Ovary (tissue), 9 donors: Measurements from ENCODE around the gene SHISA9. TPM values are rescaled to one million over a fixed set of nuclear protein-coding genes. Genes with fewer than 3 reads are reported as not detected.

ENCODE experiments used
- DNase-seq, 5 donors: peaks; one replicate each; pipeline ENCODE4 v3.0.0-alpha.2; 2019 to 2020
- H3K27ac ChIP-seq, 2 donors: fragments of 200-600 bp; one replicate each; pipeline versions ENCODE4 v1.5.1 to v1.8.0; 2019 to 2022
- H3K27me3 ChIP-seq: fragments of 200-600 bp; one replicate; pipeline ENCODE4 v1.8.0; 2022
- H3K36me3 ChIP-seq: fragments of 200-600 bp; sonication (generic); one replicate; pipeline ENCODE4 v1.5.1; 2019
- H3K4me1 ChIP-seq: one replicate; pipeline ENCODE4 v1.8.1; 2013; ENCODE audit warnings: mild to moderate bottlenecking, moderate library complexity; ENCODE audit not compliant: insufficient read depth
- H3K4me3 ChIP-seq: fragments of 200-600 bp; sonication (generic); one replicate; pipeline ENCODE4 v1.5.1; 2017
- H3K9me3 ChIP-seq, 2 donors: fragments of 200-600 bp in 1 of 2; sonication (generic) in 1 of 2; one replicate each; pipeline versions ENCODE4 v1.5.1 to v1.8.1; 2013 to 2019; ENCODE audit warnings: mild to moderate bottlenecking in 1 of 2, moderate library complexity in 1 of 2
- CTCF ChIP-seq, 3 donors: fragments of 450-650 bp in 2 of 3; fragments of 200-600 bp in 1 of 3; IDR thresholded peaks; one replicate each; pipeline versions ENCODE4 v1.5.1 to v1.8.0; 2016 to 2022; ENCODE audit warnings: antibody characterized with exemption in 3 of 3, mild to moderate bottlenecking in 1 of 3
- EP300 ChIP-seq: sonication (generic); formaldehyde crosslinking; IDR thresholded peaks from one replicate; pipeline ENCODE4 v1.6.1; 2017; ENCODE audit warnings: antibody characterized with exemption
- POLR2A ChIP-seq: fragments of 450-650 bp; IDR thresholded peaks from one replicate; pipeline ENCODE4 v1.6.1; 2017; ENCODE audit warnings: antibody characterized with exemption, mild to moderate bottlenecking, moderate library complexity
- WGBS, 3 donors: extraction: QIAGEN DNeasy Blood & Tissue Kit in 1 of 3; methylation state at CpG; one replicate each; pipeline versions ENCODE4 v1.1.5 to v1.1.7; 2013 to 2017; 5-methylcytosine and 5-hydroxymethylcytosine counted together
- intact Hi-C, 4 donors: fragments of 100-400 bp; cut with DNase I; formaldehyde crosslinking; loops; one replicate each; pipeline versions ENCODE4 v1.11.0 to v1.15.1; 2022 to 2023
- polyA plus RNA-seq, 2 donors: library from polyadenylated mRNA; stranded (reverse); fragments of 200-250 nt in 1 of 2; fragments of 350-450 nt in 1 of 2; fragmentation: Illumina TruSeq in 1 of 2; extraction: RNeasy Lipid Tissue Mini Kit (QIAGEN cat#74804) in 1 of 2; gene quantifications; one replicate each; pipeline ENCODE4 v1.2.3, GENCODE V29; 2013 to 2014
- total RNA-seq, 7 donors: library from RNA; depleted of rRNA in 2 of 7; stranded (reverse); fragments of >200 nt in 2 of 7; fragmentation: NEBNext Ultra II Directional in 3 of 7; extraction: Animal tissue kit (Norgen Biotek cat#: 25700) in 3 of 7; gene quantifications; one replicate each; pipeline versions ENCODE4 v1.1.0 to v1.2.4, GENCODE V29; 2016 to 2023
- donor health status: DM: no; HTN: no; CAD: no; lungs with moderate emphysema.
- donor health status: DM: no; HTN: no; CAD: no.
- donor health status: Bipolar disorder and iron deficiency.
- donor health status: DM: yes; HTN: yes; CAD: no.
- donor health status: DM: no; HTN: no; CAD: no.
- donor health status: DM: yes; HTN: yes; CAD: no.

SHISA9 gene
- total and polyA plus RNA-seq, 9 donors, result 0.03 to 0.47 (median 0.12) TPM; not detected in 3

DNA sequence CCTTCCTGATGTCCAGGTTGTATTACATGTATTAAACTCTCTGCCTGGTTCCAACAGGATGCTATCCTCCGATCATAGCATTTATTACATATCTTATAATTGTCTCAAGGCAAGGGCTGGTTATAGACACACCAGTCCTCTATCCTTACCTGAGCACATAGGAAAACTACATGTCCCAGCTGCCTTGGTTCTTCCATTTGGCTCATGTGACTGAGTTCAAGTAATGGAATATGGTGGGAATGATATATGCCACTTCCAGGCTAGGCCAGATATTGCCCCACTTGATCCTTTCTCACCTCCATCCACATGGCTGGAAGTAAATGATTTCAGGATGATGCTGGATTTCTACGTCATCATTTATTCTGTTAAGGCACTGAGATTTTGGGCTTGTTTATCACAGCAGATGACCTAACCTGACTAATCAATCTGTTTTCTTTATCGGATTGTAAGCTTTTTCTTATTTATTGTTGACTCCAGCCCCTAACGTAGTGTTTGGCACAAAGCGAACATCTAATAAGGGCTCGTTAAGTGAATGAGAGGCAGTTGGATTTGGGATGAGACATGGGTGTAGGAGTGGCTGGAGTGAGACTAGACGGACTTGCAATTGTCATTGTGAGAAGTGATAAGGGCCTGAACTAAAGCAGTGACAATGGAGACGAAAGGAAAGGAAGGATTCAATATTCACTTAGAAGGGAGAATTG is 8.2 kb upstream of the SHISA9 start:
- H3K27me3 ChIP-seq, result no peaks in the 10 kb centered on the region
- no peaks in the 10 kb centered on the region for H3K36me3 ChIP-seq
- intact Hi-C loops, result no loop called here
- TF ChIP-seq POLR2A, result no peak
- TF ChIP-seq EP300, result no peak
- TF ChIP-seq CTCF (IDR thresholded peaks at IDR 0.05), result no peak
- H3K4me1 ChIP-seq, result no peaks in the 10 kb centered on the region
- 51 to 78% (median 67%) methylated on average over 8 of the region's 8 CpGs for WGBS, 3 donors
- no peak overlapping the region for H3K27ac ChIP-seq
- H3K9me3 ChIP-seq, result no peaks in the 10 kb centered on the region
- H3K4me3 ChIP-seq, result no peak overlapping the region
- no peak for DNase-seq

- Histone ChIP-seq H3K27me3 (no peaks in the 10 kb centered on the region), H3K9me3 (no peaks in the 10 kb centered on the region), H3K27ac (no peak overlapping the region), H3K4me3 (no peak overlapping the region), H3K4me1 (peaks cover under 1% of the 10 kb centered on the region), H3K36me3 (no peaks in the 10 kb centered on the region)
- WGBS, 3 donors, result 35 to 47% (median 41%) methylated on average over 4 of the region's 4 CpGs
- TF ChIP-seq POLR2A (no peak), CTCF (IDR thresholded peaks at IDR 0.05) (no peak), EP300 (no peak)
- intact Hi-C loops, result no loop called here
- no peak for DNase-seq
Observed at GRCh38 chr16:12896562-12896961, 4.8 kb upstream of the SHISA9 start.

DNA sequence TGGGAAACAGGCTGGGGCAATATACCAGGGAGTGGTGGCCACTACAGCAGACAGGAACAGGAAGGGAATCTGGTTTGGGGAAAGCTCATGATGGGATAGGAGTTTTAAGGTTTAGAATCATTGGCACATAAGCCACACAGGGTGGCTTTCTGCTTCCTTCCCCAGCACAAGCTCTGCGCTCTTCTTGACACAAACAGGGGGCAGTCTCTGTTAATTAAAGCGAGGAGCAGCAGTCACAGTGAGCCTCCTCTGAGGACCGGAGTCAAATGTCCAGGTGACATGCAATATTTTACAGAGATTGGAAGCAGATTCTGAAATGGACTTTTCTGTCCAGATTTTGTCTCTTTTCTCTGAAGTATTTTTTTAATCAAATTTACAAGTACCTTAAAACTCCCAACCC is 2.8 kb upstream of the SHISA9 start:
- H3K4me1 ChIP-seq, result peaks cover 1% of the 10 kb centered on the region
- intact Hi-C loops, result no loop called here
- WGBS, 3 donors, result 38 to 48% (median 48%) methylated on average over 3 of the region's 3 CpGs
- H3K36me3 ChIP-seq, result no peaks in the 10 kb centered on the region
- no peaks in the 10 kb centered on the region for H3K9me3 ChIP-seq
- no peak overlapping the region for H3K27ac ChIP-seq
- no peak overlapping the region for H3K4me3 ChIP-seq
- H3K27me3 ChIP-seq, result no peaks in the 10 kb centered on the region
- no peak for DNase-seq
- TF ChIP-seq EP300 (no peak), CTCF (IDR thresholded peaks at IDR 0.05) (no peak), POLR2A (no peak)

DNA sequence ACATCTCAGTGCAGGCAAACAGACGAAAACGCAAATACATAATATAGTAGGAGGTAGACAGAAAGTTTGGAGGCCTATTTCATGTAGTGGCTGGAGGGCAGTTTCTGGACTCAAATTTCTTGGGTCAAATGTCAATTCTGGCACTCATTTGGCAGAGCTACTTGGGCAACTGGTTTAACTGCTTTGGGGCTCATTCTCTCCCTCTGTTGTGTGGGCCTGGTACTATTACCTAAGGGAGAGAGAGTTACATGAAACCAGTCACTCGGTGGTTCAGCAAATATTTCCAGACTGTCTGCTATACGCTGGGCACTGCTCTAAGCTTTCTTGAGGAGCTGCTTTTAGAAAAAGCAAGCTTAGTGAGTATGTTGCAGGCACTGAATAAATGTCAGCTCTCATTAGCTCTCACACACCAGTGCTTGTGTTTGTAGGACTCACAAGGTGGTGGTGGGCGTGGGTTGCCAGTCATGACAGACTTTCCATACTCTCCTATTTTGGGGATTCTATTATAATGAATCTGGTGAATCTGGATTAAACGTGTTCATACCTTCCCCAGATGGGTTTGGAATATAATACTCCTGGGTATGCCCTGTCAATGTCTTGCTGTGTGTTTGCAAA is 1.8 kb upstream of the SHISA9 start:
- Histone ChIP-seq H3K4me3 (no peak overlapping the region), H3K27ac (no peak overlapping the region), H3K9me3 (no peaks in the 10 kb centered on the region), H3K27me3 (no peaks in the 10 kb centered on the region), H3K4me1 (peaks cover 1% of the 10 kb centered on the region), H3K36me3 (no peaks in the 10 kb centered on the region)
- intact Hi-C loops, result no loop called here
- TF ChIP-seq CTCF (IDR thresholded peaks at IDR 0.05), result no peak
- TF ChIP-seq EP300, result no peak
- no peak for TF ChIP-seq POLR2A
- DNase-seq, result no peak
- 60 to 70% (median 64%) methylated on average over 6 of the region's 6 CpGs for WGBS, 3 donors
